ENCODE results near the gene SAMD8. TPM values are rescaled to one million over a fixed set of nuclear protein-coding genes. Genes with fewer than 3 reads are reported as not detected.

SAMD8 gene
- total and polyA plus RNA-seq, 11 donors, result 7.5 to 43.0 (median 23.4) TPM

DNA sequence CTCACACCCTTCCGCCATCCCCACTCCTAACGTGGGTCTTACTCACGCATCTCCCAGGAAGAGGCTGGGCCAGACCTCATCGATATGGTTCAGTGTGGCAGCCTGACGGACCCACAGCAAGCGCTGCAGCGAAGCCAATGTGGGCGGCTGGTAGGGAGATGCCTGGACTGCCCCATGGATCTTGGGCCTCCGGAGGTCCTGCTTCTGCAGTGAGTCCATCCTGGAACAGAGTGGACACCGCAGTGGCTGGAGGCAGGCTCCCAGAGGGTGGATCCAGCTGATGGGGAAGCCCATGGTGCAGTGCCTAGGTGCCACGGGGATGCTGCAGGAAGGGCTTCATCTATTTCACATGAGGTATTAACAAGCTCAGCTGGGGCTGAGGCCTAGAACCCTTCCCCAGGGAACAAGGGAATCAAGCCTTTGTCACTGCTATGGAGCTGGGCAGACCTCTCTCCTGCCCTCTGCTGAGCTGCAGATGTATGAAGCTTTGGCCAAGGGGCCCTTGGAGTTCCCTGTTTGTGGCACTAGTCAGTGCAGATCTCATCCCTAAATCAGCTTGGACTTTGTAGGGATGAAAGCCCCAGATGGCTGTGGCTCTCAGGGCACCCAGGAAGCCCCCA, 13.7 kb upstream of the SAMD8 start:
- Histone ChIP-seq H3K4me1 (peaks cover 0 to 29% (median 10%) of the 10 kb centered on the region in 12 donors), H3K9me3 (no peaks in the 10 kb centered on the region), H3K27me3 (no peaks in the 10 kb centered on the region), H3K36me3 (peaks cover 0 to 4% (median 0%) of the 10 kb centered on the region in 9 donors), H3K27ac (no peak overlapping the region), H3K4me3 (no peak overlapping the region)
- no peak for TF ChIP-seq POLR2A (IDR thresholded peaks at IDR 0.05)
- TF ChIP-seq, protein P1, sequence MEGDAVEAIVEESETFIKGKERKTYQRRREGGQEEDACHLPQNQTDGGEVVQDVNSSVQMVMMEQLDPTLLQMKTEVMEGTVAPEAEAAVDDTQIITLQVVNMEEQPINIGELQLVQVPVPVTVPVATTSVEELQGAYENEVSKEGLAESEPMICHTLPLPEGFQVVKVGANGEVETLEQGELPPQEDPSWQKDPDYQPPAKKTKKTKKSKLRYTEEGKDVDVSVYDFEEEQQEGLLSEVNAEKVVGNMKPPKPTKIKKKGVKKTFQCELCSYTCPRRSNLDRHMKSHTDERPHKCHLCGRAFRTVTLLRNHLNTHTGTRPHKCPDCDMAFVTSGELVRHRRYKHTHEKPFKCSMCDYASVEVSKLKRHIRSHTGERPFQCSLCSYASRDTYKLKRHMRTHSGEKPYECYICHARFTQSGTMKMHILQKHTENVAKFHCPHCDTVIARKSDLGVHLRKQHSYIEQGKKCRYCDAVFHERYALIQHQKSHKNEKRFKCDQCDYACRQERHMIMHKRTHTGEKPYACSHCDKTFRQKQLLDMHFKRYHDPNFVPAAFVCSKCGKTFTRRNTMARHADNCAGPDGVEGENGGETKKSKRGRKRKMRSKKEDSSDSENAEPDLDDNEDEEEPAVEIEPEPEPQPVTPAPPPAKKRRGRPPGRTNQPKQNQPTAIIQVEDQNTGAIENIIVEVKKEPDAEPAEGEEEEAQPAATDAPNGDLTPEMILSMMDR (IDR thresholded peaks at IDR 0.05), result peak in 7 of 12 donors; percentile 16 to 33 (median 19)
- WGBS, 4 donors, result 92 to 97% (median 93%) methylated on average over 8 to 11 of the region's 11 CpGs
- ATAC-seq (no peak), DNase-seq (no peak)
- intact Hi-C loops (cut with DNase I), result loop anchor here in 7 of 10 donors (2.0 to 10.0 kb wide), 8 partner anchors 63 to 835 kb away; no protein-coding TSS in a partner anchor

DNA sequence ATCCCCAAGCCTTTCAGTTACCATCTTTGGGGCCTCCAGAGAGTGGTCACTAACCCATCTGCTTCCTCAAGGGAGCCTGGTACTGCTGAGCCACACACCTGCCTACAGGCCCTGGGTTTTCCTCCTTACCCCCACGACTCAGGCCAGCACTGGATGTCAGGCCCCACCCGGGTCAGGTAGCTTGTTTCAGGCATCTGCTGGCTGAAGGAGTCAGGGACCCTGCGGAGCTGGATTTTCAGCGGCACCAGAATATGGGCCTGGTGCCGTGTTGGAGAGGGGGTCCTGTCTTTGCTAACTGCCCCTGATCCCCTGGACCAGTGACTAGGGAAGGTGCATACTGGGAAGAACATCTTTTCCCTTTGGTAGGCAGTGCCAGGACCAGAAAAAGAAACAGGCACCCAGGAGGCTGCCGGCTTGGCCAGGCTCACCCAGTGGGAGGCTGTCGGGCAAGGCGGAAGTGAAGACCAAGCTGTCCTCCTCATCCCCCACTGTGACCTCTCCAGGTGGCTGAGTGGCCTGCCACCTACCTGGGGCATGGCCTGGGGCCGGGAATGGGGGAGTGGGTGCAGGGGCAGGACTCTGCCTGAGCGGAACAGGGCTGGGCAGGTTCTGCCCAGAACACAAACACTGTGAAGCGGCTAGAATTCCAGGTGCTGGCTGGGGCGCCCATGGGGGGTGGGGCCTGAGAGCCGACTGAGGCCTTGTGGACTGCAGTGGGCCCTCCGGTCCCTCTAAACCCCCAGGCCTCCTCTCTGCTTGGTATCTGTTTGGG, 12.4 kb upstream of the SAMD8 start:
- intact Hi-C loops (cut with DNase I), result loop anchor here in 7 of 10 donors (2.0 to 10.0 kb wide), 8 partner anchors 64 to 837 kb away; no protein-coding TSS in a partner anchor
- Histone ChIP-seq H3K27me3 (no peaks in the 10 kb centered on the region), H3K9me3 (no peaks in the 10 kb centered on the region), H3K27ac (no peak overlapping the region), H3K4me1 (peaks cover 0 to 29% (median 10%) of the 10 kb centered on the region in 12 donors), H3K4me3 (no peak overlapping the region), H3K36me3 (peaks cover 0 to 4% (median 0%) of the 10 kb centered on the region in 9 donors)
- ATAC-seq, result no peak
- TF ChIP-seq, protein P1 (IDR thresholded peaks at IDR 0.05), result no peak
- TF ChIP-seq POLR2A (IDR thresholded peaks at IDR 0.05), result no peak
- DNase-seq, result peak in 1 of 5 donors; percentile 58
- 87 to 92% (median 91%) methylated on average over 13 to 14 of the region's 14 CpGs for whole genome bisulfite sequencing, 4 donors

DNA sequence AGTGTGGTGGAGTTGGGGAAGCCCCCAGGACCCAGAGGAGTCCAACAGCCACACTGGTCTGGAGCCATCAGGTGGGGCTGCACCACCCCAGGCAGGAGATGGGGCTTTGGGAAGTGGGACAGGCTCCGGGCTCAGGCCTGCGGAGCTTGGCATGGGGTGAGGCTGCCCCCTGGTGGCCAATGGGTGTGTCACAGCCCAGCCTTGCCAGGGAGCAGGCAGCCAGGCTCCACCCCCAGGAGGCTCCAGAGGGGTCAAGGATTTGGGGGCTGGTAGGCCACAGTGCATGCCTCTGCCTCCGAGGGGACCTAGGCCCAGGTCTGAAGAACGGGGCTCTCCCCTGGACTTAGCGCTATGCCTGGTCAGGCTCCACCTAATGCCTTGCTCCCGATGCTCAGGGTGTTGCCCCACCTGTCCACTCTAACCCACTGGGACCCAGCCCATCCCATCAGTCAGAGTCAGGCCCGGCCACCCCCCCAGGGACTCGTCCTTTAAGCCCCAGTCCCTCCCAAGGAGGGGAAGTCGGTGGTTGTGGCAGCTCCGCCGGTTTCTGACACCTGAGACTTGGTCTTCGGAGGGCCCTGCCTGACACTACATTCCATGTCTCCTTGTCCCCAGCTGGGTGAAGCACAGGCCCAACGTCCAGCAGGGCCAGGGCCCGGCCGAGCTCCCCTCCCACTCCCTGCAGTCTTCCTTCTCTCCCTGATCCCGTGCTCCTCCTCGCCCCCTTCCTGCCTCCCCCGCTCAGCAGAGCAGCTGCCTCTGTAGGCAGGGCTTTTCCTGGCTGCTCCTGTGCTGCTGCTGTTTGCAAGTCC, 11.3 kb upstream of the SAMD8 start:
- Histone ChIP-seq H3K4me1 (peaks cover 0 to 29% (median 10%) of the 10 kb centered on the region in 12 donors), H3K27me3 (no peaks in the 10 kb centered on the region), H3K9me3 (no peaks in the 10 kb centered on the region), H3K4me3 (peak overlapping the region in 6 of 12 donors; percentile 2 to 37 (median 8)), H3K36me3 (peaks cover 0 to 4% (median 0%) of the 10 kb centered on the region in 9 donors), H3K27ac (peak overlapping the region in 9 of 12 donors; percentile 28 to 83 (median 74))
- ATAC-seq (peak; percentile 71 to 86 (median 82)), DNase-seq (peak; percentile 80 to 92 (median 80))
- intact Hi-C loops (cut with DNase I), result loop anchor here (1.0 to 10.0 kb wide), 20 partner anchors 65 to 945 kb away; partner anchors contain the start of genes KAT6B (in 6 of the 10), ADK (in 1 of the 10), AP3M1 (in 1 of the 10) and COMTD1 (in 1 of the 10)
- 21 to 33% (median 26%) methylated on average over 14 to 18 of the region's 18 CpGs for WGBS, 4 donors
- TF ChIP-seq, protein P1 (IDR thresholded peaks at IDR 0.05), result peak; percentile 93 to 100 (median 99)
- no peak for TF ChIP-seq POLR2A (IDR thresholded peaks at IDR 0.05)

Data from heart left ventricle (tissue), 16 donors.